Activated CD8-positive, alpha-beta memory T cell treated with anti-CD3 and anti-CD28 coated beads for 48 hours (primary cell): ENCODE results near the gene OBSL1.

ENCODE experiments used
- DNase-seq, 3 experiments: peaks; one replicate each; pipeline ENCODE4 v3.0.0-alpha.2; 2020; ENCODE audit warnings: low read depth in 2 of 3, low spot score in 2 of 3

The OBSL1 gene

DNA sequence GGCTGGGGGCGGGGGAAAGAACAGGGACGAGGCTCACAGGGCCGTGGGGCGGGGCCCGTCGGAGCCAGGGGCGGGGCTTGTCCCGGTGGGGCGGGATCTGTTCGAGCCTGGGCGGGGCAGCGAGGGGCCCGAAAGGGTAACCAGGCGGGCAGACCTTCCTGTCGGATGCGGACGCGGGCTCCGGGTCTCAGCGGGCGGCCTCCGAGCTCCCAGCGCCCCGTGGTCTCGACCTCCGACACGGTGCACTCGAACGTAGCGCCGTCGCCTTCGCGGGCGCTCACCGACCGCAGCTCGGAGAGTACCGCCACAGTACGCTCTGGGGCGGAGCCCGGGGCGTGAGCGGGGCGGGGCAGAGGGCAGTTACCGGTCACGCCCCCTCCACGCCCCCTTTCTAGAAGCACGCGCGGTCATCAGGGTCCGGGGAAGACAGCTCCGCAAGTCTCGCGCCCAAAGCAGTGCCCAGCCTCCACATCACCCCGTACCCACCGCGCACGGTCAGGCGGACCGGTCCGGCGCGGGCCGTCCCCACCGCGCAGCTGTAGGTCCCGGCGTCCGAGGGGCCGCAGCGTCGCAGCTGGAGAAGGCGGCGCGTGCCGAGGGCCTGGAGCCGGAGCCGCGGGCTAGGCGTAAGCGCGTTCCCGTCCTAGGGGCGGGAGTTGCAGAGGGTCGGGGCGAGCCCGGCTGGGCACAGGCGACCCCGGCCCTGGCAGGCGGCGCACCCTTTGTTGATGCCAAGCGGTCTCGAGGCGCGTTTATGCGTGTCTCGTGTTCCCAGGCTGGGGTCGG lies 18.8 kb downstream of the OBSL1 start:
- peak; percentile 60 to 70 (median 60) for DNase-seq

DNA sequence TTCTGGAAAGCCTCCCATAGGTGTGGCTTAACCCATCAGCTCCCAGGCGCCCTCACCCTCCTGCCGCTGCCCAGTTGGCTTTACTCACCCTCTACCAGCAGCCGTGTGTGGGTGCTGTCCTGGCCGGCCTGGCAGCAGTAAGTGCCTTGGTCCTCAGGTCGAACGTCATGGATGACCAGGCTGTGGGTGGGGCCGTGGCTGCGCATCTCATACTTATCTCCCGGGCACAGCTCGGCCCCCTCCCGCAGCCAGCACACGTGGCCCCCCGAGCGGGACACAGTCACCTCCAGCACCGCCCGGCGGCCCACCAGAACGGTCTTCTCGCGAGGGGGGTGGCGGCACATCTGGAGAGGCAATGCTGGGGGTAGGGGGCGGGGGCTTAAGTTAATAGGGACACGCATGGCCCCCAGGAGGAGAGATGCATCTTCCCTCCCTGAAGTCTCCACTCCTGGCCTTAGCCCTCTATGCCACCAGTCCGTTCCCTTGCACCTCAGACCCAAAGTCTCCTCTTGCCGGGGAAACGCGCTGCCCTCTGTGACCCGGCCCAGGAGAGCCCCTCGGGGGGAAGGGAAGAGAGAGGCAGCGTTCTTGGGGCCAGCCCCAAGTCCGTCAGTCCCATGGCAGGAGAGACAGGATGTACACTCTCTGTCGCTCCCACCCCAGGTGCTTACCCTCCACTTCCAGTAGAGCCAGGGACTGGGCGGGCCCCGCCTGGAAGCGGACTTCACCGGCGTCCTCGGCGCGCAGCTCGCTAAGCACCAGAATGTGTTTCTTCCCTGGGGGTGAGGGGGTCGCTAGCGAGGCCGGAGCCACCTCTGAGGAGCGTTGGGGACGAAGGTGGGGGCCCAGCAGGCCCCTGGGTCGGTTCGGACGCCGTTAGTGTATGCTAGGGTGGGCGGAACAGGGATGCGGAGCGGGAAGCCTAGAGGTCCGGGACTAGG lies 19.6 kb downstream of the OBSL1 start:
- DNase-seq, result no peak

DNA sequence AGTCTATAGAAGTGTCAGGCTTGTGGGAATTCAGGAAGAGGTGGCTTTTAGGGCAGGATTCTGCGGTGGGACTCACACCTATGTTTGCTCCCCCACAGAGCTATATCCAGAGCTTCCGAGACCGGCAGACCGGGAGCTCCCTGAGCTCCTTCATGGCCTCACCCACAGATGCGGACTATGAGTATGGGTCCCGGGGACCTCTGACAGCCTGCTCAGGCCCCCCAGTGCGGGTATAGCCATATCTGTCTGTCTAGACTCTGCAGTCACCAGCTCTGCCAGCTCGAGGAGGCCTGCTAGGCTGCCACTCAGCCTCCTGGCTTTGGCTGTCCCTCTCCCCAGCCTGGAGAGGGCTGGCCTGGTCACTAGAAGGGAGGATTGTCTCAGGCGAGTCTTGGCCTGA lies 21.7 kb downstream of the OBSL1 start:
- DNase-seq, result no peak

DNA sequence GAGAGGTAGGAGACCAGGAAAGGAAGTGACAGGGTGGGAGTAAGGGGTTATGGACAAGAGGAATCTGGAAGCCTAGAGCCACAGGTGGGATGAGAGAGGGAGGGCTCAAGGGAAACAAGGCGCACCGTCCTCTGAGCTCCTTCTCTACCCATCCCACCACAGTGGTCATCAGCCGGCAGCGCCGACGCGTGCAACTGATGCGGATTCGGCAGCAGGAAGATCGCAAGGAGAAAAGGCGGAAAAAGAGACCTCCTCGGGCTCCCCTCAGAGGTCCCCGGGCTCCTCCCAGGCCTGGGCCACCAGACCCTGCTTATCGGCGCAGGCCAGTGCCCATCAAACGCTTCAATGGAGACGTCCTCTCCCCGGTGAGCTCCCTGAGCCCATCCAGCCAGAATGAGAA lies 22.3 kb downstream of the OBSL1 start:
- DNase-seq, result no peak

DNA sequence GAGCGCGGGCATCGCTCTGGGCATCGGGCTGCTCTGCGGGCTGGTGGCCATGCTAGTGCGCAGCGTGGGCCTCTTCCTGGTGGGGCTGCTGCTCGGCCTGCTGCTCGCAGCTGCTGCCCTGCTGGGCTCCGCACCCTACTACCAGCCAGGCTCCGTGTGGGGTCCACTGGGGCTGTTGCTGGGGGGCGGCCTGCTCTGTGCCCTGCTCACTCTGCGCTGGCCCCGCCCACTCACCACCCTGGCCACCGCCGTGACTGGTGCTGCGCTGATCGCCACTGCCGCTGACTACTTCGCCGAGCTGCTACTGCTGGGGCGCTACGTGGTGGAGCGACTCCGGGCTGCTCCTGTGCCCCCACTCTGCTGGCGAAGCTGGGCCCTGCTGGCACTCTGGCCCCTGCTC lies 23.7 kb downstream of the OBSL1 start:
- DNase-seq, result no peak

DNA sequence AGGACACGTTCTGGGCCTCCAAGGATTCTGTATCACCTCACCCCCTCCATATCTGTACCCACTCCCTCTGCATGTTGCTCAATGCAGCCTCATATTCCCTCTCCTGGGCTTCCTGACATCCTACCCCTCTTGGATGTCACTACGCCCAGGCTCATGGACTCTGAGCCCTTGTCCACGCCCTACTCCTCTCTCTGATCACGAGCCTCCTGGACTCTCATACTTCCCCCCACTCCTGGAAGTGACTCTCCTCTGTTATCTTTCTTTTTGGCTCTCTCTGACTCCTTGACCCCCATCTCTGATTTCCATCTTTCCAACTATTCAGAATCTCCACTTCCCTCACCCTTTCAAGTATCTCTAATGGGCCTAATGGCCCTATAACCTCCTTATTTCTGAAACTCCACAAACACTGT lies 25.4 kb downstream of the OBSL1 start:
- DNase-seq, result no peak

DNA sequence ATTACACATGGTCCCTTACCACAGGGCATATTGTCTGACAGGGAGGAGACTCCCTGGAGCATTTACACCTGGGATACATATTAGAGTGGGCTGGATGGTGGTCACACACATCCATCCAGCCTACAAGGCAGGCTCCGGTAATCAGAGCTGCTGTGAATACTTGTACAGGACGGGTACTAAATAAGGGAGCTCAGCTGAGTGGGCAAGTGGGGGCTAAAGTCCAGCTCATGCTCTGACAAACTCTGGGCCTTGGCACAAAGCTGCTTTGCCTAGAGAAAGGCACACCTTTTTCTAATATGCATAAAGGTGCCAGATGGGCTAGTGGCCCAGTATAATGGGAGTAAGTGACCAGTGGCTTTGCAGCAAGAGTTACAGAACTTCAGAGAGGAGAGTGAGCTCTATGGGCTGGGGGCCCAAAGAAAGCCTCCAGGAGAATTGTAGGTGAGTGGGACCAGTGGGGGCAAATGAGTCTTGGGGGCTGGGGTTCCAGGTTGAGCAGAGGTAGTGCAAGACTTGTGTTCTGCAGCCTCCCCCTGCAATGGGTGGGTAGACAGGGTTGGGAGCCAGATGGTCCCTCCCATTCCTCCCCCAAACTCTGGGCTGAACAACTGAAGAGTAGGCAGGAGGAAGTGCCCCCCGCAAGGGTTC lies 25.9 kb downstream of the OBSL1 start:
- DNase-seq, result no peak

DNA sequence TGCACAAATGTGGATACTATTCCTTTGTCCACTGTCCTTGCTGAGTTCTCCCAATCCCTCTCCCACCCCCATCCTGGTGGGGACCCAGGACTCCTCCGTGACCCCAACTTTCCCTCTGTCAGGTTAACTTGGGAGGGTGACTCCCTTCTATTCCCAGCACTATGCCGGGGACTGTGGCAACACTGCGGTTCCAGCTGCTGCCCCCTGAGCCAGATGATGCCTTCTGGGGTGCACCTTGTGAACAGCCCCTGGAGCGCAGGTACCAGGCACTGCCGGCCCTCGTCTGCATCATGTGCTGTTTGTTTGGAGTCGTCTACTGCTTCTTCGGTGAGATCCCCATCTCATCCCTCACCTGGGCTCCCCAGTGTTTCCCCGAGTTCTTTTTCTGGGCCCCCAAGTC lies 26.8 kb downstream of the OBSL1 start:
- DNase-seq, result no peak

DNA sequence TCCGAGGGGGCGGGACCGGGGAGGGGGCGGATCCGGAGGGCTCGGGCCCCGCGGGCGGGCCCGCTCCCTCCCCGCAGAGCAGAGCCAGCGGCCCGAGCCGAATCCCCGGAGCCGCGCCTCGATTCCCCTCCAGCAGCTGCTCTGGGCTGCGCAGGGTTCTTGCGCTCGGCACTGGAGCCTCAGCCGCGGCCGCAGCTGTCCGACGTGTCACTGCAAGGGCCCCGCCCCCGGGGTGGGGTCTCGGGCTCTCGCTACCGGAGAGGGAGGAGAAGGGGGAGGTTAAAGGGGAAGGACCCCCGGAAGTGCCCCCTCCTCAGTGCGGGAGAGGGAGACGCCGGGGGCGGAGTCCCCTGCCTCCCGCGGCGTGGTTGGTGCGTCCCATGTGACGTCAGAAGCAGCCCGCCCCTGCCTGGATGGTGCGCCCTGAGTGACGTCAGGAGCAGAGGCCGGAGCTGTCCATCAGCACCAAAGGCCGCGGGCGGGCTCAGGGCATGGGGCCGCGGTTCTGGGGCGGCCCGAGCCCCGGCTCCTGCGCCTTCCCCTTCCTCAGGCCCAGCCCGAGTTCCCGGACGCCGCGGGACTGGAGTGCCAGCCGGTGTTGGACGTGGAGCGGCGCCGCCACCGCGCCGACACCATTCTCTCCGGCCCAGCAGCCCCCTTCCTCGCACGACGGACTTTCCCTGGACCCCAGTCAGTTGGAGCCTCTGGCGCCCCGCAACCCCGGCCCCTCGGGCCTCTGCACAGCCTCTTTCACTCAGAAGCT lies 27.6 kb downstream of the OBSL1 start, which contains the start of the genes CHPF and TMEM198:
TSS of gene CHPF (minus strand) at position 214 of the 763 bp plus-strand sequence. CDS start 271 bp downstream, outside the sequence.
TSS of gene TMEM198 (plus strand) at position 433 of the 763 bp plus-strand sequence. CDS start 700 bp downstream, outside the sequence.
- peak; percentile 80 to 88 (median 88) for DNase-seq

DNA sequence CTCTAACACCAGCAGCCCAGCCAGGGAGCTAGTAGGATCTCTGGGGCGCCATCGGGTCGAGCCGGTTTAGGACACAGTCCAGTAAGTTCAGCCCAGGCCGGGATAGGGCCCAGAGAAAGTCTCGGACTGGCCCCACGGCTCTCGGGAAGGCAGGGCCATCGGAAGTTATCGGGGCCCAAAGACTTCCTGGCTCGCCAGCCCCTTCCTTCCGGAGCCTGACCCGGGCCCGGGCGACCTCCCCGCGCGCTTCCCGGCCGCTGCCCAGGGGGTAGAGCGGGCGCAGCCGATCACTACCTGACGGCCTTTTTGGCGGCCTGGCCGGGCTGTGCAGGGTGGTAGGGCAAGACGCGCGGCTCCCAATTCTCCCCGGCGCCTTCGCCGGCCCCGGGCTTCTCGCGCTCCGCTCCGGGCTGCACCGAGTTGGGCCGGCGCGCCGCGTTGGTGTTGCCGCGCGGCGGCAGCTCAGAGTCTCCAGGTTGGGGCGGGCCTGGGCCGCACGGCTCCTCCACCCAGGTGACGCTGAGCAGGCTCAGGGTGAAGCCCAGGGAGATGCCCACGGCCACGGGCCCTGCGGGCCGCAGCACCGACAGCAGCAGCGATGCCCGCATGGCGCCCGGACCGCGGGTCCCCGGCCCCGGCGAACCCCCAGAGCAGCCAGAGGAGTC lies 28.3 kb downstream of the OBSL1 start:
- peak in 2 of 3 experiments; percentile 10 to 33 for DNase-seq

DNA sequence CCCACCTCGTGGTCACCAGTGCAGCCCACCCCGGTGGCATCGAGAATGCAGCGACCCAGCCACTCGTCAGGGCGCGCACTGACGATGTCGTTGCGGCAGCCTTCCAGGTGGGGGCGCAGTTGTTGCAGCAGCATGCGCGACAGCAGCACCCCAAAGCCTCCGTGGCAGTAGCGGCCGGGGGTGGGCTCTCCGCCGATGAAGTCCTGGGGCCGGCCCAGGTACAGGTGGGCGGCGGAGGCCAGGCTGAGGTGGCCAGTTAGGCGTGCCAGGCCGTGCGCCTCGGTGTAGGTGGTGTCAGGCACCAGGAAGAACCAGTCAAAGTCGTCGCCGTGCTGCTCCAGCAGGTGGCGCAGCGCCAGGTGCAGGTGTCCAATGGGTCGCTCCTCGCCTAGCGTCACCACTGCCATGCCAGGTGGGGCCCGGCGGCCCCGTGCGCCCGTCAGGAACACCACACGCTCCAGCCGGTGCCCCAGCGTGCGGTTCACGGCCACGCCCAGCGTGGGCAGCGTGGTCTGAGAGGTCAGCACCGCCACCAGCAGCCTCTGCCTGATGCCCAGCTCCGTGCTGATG lies 29.6 kb downstream of the OBSL1 start:
- peak; percentile 72 to 89 (median 75) for DNase-seq

DNA sequence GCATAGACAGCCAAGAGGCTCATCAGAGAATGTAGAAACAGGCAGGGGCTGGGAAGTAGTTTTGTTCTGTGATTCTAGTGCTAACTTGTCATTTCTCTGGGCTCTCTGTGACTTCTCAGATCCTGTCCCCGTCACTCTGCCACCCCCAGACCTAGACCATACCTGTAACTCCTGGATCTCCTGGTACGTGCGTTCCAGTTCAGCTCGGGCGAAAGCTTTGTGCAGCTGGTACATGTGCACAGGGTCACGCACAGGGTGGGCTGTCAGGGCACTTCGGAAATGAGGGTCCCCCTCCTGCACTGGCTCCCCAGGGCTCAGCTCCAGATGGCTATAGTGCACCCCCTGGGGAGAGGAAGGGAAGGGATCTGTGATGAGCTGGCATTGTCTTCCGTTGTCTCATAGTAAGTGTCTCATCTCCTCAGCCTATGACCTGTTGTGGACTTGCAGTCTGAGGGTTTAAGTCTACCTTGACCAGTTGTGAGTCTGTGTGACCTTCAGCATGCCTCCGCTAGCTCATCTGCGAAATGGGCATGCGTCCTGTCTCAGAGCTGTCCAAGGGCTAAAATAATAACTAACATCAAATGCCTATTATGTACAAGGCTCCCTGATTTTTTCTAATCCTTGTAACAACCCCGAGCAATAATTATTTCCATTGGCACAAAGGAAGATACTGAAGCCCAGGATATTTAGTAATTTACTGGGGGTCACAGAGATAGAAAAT lies 30.4 kb downstream of the OBSL1 start:
- no peak for DNase-seq

DNA sequence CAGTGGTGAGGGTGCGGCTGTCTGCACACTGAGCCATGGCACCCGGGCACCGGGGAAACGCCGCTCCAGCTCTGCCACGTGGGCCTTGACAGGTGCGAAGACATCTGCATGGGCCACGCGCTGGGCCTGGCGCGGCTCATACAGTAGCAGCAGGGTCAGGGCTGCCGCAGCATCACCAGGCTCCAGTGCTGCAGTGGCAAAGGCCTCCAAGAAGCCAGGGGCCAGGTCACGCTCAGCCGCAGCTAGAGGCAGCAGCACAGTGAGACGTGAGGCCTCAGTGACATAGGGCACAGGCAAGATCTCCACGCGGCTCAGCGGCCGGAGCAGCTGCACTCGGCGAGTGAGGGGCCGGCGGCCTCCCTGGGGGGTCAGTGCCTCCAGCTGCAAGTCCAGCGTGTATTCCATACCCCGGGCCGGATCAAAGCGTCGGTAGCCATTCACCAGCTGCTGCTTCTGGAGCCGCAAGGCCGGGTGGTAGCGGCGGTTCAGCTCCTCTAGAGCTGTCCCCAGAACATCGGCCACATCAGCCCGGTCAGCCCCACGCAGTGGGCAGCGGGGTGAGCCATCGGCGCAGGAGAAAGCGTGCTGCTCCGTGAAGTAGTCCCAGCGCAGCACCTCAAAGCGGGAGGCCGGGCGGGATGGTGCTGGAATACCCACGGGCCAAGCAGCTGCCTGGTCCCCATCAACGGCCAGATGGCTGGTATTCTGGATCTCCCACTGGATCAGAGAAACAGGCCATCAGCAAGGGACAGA lies 31.2 kb downstream of the OBSL1 start:
- no peak for DNase-seq

DNA sequence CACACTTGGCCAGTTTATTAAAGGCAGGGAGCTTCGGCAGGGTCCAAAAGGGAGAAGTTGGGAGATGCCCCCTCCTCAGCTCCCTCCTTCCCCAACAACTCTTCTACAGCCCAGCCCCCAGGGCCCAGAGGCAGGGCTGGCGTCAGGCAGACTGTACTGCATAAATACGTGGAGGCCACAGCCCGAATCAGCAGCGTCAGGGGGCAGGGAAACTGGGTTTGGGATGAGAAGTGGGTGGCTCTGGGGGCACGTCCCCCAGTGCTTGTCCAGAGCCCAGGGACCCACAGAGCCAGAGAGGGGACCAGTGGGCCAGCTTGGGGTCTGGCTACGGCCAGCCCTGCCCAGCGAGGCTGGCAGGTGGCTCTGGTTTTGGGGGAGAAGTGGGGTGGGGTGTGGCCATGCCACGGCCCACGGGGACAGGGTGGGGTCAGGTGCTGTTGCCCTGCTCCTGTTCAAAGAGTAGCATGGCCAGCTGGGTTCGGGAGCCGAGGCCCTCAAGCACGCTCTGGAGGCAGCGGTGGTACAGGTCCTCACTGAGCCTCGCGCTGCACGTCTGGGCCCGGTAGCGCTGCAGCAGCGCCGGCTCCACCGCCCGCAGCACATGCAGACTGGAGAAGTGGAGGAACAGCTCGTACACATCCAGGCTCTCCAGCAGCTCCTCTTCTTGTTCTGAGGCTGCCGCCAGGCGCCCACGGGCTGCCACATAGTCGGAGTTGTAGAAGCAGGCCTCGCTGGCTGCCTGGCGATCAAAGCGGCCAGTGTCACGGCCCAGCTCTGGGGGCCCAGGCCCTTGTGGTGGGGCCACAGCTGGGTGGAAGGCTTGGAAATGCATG lies 32.2 kb downstream of the OBSL1 start:
- DNase-seq, result no peak

DNA sequence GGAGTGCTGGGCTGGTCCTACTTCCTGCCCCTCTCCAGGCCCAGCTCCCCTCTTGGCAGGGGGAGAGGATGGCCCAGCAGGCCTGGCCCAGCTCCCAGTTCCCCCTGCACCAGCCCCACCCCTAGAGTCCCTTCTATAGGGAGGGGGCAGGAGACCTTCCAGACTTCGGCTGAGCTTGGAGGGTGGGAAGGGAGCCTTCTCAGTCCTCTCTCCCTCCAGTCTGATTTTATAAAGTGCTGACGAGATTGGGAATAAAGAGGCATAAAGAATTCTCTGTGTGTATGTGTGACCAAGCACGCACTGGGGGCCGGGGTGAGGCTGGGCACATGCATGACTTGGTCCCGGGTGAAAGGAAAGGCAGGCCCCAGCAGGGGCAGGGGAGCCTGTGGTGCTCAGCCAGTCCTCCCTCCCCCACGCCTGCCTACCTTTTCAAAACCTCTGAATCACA lies 32.8 kb downstream of the OBSL1 start:
- DNase-seq, result no peak

DNA sequence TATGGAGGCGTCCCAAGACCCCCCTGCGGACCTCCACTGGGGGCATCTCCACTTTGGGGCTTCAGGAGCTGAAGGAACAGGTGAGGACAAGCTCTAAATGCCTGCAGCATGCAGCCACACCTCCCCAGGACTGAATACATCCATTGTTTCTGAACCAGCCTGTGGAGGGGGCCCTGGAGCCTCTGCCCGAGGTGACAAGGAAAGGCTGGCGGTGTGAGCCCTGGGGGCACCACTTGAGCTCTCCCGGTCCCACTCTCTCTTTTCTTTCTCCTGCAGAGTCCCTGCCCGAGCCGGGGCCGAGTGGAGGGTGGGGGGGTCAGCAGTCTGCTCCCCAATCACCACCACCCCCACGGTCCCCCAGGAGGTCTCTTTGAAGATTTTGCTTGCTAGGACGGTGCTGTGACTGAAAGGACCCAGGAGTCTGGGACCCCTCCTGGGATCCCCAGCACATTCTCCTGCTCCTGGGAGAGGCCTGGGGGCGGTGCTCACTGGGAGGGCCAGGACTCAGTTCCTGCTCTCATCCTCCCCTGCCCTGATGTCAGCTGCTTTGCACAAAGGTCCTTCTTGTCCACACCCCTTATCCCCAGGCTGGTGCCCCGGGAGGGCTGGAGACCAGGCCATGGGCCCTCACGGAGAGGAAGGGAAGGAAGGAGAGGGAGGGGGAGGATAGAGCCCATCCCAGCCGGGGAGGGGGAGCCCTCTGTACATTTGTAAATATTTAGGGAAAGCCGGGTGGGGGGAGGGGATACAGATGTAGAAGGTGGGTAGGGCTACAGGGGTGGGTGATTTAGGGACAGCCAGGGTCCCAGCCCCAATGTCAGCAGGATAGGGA lies 33.5 kb downstream of the OBSL1 start:
- no peak for DNase-seq

DNA sequence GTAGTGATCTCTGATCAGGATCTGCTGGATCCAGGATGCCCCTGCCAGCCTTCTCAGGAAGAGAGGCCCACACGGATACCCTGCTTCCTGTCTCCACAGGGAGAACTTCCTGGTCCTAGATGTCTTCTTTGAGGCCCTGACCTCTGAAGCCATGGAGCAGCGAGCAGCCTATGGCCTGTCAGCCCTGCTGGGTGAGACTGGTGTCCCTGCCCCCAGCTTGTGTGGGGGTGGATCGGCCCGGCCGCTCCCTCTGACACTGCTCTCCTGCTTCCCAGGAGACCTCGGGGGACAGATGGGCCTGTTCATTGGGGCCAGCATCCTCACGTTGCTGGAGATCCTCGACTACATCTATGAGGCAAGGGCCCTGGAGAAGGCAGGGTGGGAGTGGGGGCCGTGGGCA lies 34.4 kb downstream of the OBSL1 start:
- no peak for DNase-seq
